Superior temporal gyrus (tissue), 1 donor: ENCODE results near the gene HAUS3.
"Not testable (repeated sequence)": the region's sequence is repeated elsewhere in the genome, so short reads cannot be mapped to it uniquely, and the experiment has no call there.

Source experiments
- DNase-seq: peaks from one replicate; pipeline ENCODE4 v3.0.0-alpha.2; 2016; ENCODE audit errors: extremely low spot score

Gene HAUS3

DNA sequence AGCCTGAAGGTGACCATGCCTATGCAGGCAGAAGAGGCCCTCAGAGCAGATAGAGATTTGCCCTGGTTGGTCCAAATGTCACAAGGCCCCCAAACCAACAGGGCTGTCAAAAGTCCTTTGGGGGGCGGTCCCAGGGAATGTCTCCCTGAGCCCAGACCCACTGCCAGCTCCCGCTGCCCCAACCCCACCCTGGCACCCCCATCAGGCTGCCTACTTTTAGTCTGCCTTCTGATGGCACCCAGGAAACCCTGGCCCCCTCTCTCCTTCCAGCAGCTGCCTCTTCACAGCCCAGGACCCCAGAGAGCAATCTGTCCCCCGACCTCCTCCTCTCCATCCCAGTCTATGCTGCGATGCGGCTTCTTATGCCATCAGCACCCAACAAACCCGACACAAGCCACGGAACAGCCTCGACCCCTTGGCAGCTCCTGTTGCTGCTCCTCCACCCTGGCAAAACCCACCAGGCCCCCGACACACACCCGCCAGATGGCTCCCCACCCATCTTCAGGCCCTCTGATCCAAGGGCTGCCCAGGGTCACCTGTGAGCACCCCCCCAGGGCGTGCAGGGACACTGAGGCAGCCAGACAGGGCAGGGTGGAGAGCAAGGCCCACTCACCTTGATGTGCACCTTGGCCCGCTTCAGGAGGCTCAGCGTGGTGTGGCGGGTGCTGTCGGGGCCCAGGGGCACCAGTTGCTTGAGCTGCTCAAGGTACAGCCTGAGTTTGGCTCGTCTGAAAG, 10.0 kb upstream of the HAUS3 start:
- DNase-seq: no peak

DNA sequence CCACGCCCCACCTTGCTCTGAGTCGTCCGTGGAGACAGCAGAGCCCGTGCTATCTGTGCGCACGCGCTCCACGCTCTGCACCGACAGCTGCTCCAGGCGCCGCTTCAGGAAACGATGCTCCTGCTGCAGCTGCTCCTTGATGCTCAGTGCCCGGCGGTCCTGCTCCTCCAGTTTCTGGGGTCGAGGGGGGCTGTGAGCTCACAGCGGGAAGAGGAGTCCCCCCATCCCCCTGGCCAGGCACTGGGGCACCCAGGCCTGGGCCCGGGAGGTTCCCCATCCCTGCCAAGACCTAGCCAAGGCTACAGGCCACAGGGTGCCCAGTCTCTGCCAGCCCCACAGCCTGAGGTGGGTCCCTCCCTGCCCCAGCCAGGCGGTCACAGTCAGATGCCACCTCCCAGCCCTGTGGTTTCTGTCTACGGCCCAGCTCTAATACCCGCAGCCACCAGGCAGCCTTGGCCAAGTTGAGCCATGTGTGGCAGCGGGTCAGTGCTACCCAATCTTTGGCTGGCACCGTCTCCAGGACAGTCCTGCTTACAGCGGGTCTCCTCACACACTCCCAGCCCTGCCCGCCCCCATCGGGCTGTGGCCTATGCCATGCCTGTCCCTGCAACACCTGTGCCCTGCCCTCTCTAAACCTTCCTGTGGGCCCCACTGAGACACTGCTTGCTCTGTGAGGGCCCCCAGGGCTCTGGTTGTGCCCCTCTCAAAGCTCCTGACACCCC, 9.3 kb upstream of the HAUS3 start:
- no peak for DNase-seq

DNA sequence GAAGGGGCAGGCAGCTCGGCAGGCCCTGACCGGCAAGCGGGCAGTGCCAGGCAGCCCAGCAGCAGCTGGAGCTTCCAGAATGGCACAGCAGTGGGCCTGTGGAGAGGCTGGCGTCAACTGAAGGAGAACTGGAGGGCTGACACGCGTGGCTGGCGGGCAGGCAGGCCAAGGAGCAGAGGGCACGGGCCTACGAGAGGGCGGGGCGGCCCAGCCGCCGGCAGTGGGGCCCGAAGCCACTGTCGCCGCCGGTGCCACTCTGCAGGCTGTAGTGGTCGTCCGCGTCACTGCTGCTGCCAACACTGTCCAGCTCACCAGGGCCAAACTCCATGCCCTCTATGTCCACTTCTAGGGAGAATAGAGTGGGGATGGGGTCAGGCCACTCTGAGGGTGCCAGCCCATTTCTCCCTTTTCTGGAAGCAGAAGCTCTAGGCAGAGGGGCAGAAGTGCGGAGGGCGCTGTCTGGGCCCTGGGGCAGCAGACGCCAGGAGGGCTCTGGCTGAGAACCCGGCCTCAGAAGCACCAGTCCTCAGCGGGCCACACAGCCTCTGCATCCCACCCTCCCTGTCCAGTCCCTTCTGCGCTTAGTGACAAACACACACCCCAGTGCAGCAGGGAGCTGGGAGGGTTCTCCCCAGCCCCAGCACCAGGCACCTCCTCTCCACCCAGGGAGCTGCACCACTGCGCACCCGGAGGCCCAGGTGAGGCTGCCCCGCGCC, 8.6 kb upstream of the HAUS3 start:
- DNase-seq: no peak

GRCh38 chr4:2249526-2250356, 7.8 kb upstream of the HAUS3 start:
- no peak for DNase-seq

DNA sequence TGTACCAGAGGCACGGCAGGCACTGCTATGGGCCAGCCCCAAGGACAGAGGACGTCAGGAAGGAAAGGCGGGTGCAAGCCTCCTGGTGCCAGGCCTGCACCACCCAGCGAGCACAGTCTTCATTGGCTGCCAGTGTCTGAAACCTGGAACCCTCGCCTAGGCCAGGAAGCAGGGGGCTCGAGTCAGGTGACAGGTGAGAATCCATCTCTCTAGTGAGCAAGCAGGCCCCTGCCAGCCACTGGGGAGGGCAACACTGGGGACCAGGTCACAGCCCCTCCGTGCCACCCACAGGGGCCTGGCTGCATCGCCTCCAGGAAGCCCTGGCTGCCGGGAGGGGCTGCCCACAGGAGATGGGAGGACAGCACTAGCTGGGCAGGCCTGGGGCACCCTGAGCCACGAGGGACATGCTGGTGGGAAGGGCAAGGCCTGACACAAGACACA, 6.9 kb upstream of the HAUS3 start:
- DNase-seq: no peak

- DNase-seq: no peak
These were observed 6.3 kb upstream of the HAUS3 start for GRCh38 chr4:2248044-2248780.

DNA sequence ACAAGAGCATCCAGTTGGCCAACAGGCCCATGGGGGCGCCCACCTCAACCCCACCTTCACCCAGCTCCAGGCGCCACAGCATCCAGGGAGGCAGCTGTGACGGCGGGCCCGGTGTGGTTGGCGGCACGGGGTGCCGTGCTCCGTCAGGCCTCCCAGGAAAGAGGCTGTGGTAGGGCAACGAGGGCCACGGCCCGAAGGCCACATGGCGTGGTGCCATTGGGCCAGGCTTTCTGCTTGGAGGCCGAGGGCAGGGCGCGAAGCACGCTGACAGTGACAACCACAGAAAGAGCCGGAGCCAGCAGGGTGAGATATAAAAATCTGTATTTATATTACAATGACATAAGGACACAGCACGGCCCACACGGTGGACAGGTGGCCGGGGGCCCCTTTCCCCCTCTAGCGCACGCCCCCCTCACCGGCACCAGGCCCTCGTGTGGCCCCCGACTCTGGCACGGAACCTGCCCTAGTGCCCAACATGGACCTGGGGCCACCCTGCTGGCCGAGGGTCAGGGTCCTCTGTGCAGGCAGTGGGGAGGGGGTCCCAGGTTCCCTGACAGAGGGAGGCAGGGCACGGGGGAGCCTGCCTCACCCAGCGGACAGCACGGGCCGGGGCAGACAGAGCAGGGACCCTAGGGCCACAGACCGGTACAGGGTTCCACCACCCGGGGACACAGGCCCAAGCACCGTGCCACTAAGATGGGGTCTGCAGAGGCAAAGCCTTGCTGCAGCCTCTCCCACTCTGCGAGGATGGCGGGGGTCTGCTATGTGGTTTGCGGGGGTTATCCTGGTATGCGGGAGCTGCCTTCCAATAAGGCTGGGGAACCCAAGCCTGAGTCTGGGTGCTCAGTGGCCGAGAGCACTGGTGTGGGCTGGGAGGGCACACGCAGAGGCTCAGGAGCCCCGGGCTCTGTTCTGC, 5.5 kb upstream of the HAUS3 start:
- DNase-seq: no peak

DNA sequence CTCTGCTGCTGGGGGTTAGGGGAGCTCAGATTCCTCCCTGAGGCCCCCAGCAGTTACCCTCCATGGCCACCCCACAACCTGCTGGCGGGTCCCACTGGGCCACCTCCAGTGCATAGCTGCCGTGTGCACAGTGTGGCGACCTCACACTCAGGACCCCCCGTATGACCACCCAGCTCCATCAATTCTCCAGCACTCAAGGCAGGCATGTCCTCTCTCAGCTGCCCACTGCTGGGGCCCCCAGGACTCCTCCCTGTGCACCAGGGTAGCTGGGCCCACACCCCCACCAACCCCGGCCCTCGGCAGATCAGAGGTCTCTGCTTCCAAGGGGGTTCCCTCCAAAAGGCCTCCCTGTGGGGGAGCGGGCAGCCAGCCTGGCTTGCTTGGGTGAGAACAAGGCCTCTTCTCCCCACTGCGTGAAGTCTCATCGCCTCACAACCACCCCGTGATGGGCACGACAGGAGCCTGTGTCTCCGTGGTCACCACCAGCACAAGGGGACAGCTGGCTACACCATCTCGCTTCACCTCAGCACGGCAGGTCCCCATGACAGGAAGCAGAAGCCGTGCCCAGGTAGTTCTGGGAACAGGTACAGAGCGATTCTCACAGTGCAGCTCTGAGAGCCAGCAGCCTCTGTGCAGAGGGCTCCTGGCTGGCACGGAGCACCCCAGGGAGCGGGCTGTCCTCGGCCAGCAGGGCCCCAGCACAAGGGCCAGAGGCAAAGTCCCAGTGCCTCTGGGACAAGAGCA, 4.6 kb upstream of the HAUS3 start:
- no peak for DNase-seq

DNA sequence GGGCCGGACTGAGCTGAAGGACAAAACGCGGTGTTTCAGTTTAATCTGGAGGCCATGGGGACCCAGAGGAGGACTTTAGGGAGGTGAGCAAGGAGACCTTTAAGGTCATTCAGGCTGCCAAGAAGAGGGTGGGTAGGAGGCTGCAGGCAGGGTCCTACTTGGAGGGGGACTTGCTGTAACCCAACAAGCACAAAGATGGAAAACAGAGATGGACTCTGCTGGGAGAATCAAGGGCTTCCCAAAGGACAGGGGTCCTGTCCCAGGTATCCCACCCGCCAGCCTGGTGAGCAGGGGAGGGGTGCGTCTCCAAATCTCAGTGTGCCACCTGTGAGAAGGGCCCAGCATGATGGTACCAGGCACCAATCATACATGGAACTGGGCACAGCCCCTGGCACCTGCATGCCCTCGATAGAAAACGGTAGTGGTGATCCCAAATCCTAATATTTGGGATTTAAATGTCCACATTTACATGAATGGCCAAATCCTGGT, 3.9 kb upstream of the HAUS3 start:
- no peak for DNase-seq

- DNase-seq: no peak
These were observed 3.3 kb upstream of the HAUS3 start for GRCh38 chr4:2245057-2245786.

DNA sequence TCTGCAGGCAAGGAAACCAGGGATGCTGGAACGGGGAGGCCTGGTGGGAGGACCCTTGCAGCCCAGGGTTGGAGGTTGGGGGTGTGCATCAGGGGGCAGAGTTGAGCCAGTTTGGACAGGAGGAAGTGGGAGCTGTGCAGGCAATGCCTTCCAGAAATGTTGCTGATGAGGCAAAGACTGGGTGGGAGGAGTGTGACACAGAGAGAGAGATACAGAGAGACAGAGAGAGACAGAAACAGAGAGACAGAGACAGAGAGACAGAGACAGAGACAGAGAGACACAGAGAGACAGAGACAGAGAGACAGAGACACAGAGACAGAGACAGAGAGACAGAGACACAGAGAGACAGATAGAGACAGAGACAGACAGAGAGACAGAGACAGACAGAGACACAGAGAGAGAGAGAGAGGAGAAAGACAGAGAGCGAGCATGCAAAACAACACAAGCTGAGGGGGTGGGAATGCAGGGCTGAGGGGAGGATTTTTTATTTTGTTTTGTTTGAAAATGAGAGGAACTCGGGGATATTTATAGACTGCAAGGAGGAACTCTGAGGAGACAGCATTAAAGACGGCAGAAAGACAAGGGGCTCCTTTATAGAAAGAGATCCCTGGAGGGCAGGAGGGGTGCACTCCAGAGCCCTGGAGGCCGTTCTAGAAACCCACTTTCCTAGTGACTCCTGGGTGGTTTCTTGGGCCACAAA, 1.9 kb upstream of the HAUS3 start:
- no peak for DNase-seq

DNA sequence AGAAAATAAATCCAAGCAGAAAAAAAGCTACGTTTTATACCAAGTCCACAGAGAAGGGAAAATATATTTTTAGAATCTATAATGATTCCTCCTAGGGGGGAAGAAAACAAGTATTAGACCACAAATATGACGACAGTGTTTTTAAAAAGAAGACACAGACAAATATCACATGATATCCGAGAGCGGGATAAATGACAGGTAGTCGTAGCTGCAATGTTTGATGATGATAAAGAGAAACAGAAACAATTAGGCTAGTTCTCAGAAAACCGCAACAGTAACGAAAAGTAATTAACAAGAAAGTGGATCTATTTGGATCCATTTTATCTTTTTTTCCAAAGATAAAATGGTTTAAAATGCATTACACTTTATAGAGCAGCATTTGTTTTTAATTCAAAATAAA, 918 bp downstream of the HAUS3 start:
- no peak for DNase-seq

DNA sequence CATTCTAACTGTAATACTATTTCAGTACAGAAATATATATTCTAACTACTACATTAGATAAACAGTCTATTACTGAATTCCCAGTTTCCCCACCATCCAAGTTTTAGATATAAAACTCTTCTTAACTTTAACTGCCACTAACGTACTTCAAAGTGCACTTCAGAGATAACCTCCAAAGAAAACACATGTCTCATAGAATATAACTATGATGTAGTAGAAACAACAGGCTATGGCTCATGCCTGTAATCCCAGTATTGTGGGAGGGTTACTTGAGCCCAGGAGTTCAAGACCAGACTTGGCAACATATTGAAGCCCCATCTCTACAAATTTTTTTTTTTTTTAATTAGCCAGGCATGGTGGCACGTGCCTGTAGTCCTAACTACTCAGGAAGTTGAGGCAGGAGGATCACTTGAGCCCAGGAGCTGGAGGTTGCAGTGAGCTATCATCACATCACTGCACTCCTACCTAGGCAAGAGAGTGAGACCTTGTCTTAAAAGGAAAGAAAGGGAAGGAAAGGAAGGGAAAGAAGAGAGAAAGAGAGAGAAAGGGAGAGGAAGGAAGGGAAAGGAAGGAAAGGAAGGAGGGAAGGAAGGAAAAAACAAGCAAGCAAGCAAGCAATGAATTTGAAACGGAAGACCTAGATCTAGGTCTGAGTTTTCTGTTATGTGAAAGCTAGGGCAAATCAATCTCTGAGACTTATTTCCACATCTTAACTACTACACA, 4.8 kb downstream of the HAUS3 start:
- no peak for DNase-seq

DNA sequence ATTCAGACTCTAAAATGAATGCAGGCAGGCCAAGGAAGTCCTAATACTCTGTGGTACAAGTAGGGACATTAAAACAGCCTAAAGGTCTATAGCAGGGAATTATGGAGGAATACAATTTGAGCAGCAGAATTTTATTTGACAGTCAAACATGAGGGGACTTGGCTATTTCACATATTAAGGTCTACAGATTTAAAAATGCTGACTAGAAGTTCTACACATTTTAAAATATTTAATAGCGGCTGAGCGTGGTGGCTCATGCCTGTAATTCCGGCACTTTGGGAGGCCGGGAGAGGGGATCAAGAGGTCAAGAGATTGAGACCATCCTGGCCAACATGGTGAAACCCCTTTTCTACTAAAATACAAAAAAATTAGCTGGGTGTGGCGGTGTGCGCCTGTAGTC, 10.8 kb downstream of the HAUS3 start:
- DNase-seq: no peak

DNA sequence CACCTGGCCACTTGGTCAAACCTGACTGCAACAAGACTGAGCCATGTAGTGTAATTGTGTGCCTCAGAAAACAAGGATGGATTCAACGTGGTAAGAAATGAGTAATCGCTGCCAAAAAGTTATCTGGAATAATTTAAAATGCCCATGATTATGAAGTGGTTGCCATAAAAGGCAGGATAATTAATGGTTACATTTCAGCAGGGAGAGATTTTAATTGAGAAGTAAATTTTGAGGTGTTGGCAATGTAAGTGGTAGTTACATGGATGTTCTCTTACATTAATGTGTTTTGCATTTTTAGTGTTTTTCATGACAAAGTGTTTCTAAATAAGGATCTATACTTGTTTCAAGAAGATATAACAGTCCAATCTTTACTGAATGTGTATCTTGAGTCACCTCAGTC, 15.7 kb downstream of the HAUS3 start:
- no peak for DNase-seq

DNA sequence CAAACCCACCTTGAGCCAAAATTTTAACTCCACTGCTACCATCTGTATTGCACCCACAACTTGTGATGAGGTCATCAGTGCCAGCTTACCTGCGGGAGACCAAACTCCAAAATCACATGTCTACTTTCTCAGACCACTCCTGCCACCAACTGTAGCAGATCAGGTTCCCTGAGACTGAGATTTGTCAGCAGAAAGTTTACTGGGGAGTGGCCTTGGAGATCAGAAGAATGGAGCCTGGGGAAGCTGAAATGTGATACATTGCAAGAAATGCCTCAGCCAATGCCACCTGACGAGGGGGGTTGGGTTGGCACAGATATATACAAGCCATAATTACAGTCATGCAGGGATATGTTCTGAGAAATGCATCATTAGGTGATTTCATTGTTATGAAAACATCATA, 19.1 kb downstream of the HAUS3 start:
- no peak for DNase-seq

GRCh38 chr4:2221378-2221777, 20.5 kb downstream of the HAUS3 start:
- DNase-seq: not testable (repeated sequence)
